Lower leg skin (tissue), 4 donors: ENCODE measurements around the gene AQR. TPM values are rescaled to one million over a fixed set of nuclear protein-coding genes. Genes with fewer than 3 reads are reported as not detected.

Experiments used
- DNase-seq, 2 donors: peaks; one replicate each; pipeline ENCODE4 v3.0.0-alpha.2; 2019; ENCODE audit warnings: low spot score in 2 of 2
- H3K4me3 ChIP-seq: fragments of 200-600 bp; sonication (generic); 2 replicates; pipeline ENCODE4 v1.5.1; 2017; ENCODE audit warnings: mild to moderate bottlenecking, low read depth; ENCODE audit not compliant: poor library complexity, severe bottlenecking
- POLR2A ChIP-seq, 2 donors: fragments of 450-650 bp; IDR thresholded peaks; one replicate each; pipeline ENCODE4 v1.6.1; 2016 to 2017; ENCODE audit warnings: antibody characterized with exemption in 2 of 2, mild to moderate bottlenecking in 1 of 2, moderate library complexity in 1 of 2
- WGBS, 2 donors: methylation state at CpG; one replicate each; pipeline ENCODE4 v1.1.5; 2018; 5-methylcytosine and 5-hydroxymethylcytosine counted together
- intact Hi-C: fragments of 100-400 bp; cut with DNase I; formaldehyde crosslinking; loops from one replicate; pipeline ENCODE4 v1.15.0; 2023; ENCODE audit warnings: low total_unique reads
- total RNA-seq, 4 donors: library from RNA; depleted of rRNA; stranded (reverse); fragments of >200 nt; gene quantifications; one replicate each; pipeline ENCODE4 v1.1.0, GENCODE V29; 2016
- TF ChIP-seq, protein P1 (sequence below), 3 donors: fragments of 450-650 bp; IDR thresholded peaks; one replicate each; pipeline ENCODE4 v1.5.1; 2016; ENCODE audit warnings: antibody characterized with exemption in 3 of 3, mild to moderate bottlenecking in 3 of 3, moderate library complexity in 2 of 3

The AQR gene
- total RNA-seq, 4 donors from 2014 or later = 21.8 to 23.7 (median 22.5) TPM

DNA sequence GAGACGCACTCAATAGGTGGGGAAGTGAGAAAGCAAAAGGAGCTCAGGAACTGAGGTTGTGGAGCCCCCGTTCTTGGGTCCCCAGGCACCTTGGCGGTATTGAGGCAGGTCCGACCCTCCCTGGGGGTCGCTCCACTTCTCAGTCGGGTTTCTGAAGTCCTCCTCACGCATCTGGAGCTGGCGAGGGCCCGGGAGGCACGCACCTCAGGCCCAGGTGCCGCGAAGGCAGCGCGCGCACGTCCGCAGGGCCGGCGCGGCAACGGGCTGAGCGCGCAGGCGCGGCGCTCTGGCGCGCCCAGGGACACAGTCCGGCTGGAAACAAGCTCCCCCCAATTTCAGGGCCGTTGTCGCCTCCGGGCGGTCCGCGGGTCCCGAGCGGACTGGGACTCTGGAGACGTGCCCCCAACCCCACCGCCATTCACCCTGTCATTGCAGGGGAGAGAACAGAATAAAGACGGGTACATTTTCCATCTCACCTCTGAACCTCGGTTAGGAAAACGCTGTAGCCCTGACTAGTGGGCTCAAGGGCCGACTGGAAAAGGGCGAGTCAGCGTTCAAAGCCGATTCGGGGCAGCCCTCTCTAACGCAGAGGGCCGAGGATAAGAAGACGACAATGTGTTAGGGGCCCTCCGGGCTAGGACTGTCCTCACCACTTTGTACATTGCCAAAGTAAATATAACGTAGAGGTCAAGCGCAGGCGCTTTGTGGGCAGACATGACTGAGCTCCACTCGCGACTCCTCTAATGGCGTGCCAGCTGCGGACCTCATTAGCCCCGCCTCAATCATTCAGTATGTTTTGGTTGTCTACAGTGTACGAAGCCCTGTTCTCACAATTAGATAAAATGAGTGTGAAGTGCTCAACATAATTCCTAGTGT, 18.7 kb upstream of the AQR start, which contains the start of gene ZNF770:
Gene ZNF770, minus strand, starts transcription at position 261 of the 876 bp plus-strand sequence. CDS start 4,853 bp downstream, outside the sequence.
- 1% methylated on average over 44 to 57 of the region's 60 CpGs for WGBS, 2 donors
- peak within 1 kb of the TSS; percentile 89 for H3K4me3 ChIP-seq
- DNase-seq = peak; percentile 65 to 96
- peak in 1 of 2 donors; percentile 64 for TF ChIP-seq POLR2A (IDR thresholded peaks at IDR 0.05)
- TF ChIP-seq, protein P1, sequence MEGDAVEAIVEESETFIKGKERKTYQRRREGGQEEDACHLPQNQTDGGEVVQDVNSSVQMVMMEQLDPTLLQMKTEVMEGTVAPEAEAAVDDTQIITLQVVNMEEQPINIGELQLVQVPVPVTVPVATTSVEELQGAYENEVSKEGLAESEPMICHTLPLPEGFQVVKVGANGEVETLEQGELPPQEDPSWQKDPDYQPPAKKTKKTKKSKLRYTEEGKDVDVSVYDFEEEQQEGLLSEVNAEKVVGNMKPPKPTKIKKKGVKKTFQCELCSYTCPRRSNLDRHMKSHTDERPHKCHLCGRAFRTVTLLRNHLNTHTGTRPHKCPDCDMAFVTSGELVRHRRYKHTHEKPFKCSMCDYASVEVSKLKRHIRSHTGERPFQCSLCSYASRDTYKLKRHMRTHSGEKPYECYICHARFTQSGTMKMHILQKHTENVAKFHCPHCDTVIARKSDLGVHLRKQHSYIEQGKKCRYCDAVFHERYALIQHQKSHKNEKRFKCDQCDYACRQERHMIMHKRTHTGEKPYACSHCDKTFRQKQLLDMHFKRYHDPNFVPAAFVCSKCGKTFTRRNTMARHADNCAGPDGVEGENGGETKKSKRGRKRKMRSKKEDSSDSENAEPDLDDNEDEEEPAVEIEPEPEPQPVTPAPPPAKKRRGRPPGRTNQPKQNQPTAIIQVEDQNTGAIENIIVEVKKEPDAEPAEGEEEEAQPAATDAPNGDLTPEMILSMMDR (IDR thresholded peaks at IDR 0.05) = no peak
- intact Hi-C loops = no loop called here

GRCh38 chr15:34987609-34988026, 18.1 kb upstream of the AQR start:
- H3K4me3 ChIP-seq = peak overlapping the region; percentile 89
- WGBS, 2 donors = 0 to 1% methylated on average over 16 of the region's 16 CpGs
- intact Hi-C loops = no loop called here
- TF ChIP-seq, protein P1 (IDR thresholded peaks at IDR 0.05) = no peak
- TF ChIP-seq POLR2A (IDR thresholded peaks at IDR 0.05) = no peak
- DNase-seq = no peak

GRCh38 chr15:34986771-34987480, 17.4 kb upstream of the AQR start:
- WGBS, 2 donors = 16 to 18% methylated on average over 9 of the region's 9 CpGs
- intact Hi-C loops = no loop called here
- DNase-seq = no peak
- no peak overlapping the region for H3K4me3 ChIP-seq
- TF ChIP-seq, protein P1 (IDR thresholded peaks at IDR 0.05) = no peak
- TF ChIP-seq POLR2A (IDR thresholded peaks at IDR 0.05) = no peak

DNA sequence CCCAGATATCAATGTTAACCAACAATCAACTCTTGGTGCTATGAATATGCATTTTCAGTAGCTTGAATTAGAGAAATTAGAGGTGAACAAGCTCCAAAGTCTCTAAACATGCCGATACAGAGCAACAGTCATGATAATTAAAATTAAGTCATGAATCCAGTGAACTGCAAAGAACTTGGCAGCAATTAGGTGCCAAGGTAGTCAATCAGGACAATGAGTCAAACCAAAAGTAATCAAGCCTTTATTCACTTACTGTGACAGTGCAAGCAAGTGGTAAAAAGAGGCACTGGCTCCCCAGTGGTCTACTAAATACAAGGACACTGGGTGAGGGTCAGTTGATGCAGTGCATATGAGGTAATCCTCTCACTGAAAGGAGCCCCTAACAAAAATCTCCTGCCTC, 16.8 kb upstream of the AQR start:
- no peak for DNase-seq
- intact Hi-C loops = no loop called here
- WGBS, 2 donors = 46 to 65% methylated on average over 1 of the region's 1 CpG

DNA sequence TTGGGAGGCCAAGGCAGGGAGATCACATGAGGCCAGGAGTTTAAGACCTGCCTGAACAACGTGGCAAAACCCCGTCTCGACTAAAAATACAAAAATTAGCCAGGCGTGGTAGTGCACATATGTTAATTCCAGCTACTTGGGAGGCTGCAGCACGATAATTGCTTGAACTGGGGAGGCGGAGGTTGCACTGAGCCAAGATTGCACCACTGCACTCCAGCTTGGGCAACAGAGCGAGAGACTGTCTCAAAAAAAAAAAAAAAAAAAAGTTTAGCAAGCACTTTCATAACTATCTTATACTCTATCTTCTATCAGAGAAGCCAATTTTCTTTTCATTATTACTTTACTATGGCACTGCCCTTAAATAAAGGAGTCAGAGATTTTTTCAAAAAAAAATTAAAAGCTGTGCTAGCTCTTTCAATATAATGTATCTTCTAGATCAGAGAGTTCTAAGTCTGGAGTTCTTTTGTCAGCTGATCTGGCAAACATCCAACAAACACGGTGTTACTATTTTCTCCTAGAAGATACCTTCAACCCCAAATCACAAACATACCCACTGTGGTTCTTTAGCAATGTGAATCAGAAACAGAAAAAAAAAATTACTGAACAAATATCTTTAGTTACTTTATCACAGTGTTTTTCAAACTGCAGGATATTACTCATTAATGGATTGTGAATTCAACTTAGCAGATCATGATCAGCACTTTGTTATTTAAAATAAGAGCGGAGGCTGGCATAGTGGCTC, 15.5 kb upstream of the AQR start:
- TF ChIP-seq, protein P1 (IDR thresholded peaks at IDR 0.05) = no peak
- TF ChIP-seq POLR2A (IDR thresholded peaks at IDR 0.05) = no peak
- 51 to 52% methylated on average over 9 of the region's 9 CpGs for WGBS, 2 donors
- H3K4me3 ChIP-seq = no peak overlapping the region
- DNase-seq = no peak
- intact Hi-C loops = no loop called here

More for the DNA sequence above, 16.8 kb upstream of the AQR start:
- H3K4me3 ChIP-seq = no peak overlapping the region
- TF ChIP-seq, protein P1 (IDR thresholded peaks at IDR 0.05) = no peak
- no peak for TF ChIP-seq POLR2A (IDR thresholded peaks at IDR 0.05)
